HepG2 (cell line): ENCODE data around the gene IKZF4. TPM values are rescaled to one million over a fixed set of nuclear protein-coding genes. Genes with fewer than 3 reads are reported as not detected.
A peak's percentile ranks its signal among the peaks of the same experiment; 100 is the strongest.

ENCODE experiments used
- CHD2 ChIP-seq: IDR thresholded peaks from 2 replicates; pipeline ENCODE4 v1.6.1; 2011; ENCODE audit warnings: low read depth, low read length, improper control_type of control experiment
- IKZF4 ChIP-seq: sonication (generic); formaldehyde crosslinking; IDR thresholded peaks from 2 replicates; pipeline ENCODE4 v1.5.1; 2020; ENCODE audit warnings: borderline replicate concordance, mild to moderate bottlenecking, low read depth, missing genetic modification reagents; ENCODE audit errors: not compliant biosample characterization
- MLLT10 ChIP-seq: sonication (generic); formaldehyde crosslinking; IDR thresholded peaks from 2 replicates; pipeline ENCODE4 v1.4.0; 2020; ENCODE audit warnings: missing genetic modification reagents
- SATB2 ChIP-seq: sonication (generic); formaldehyde crosslinking; IDR thresholded peaks from 2 replicates; pipeline ENCODE4 v1.5.0; 2020; ENCODE audit warnings: missing genetic modification reagents
- ZMYM3 ChIP-seq: sonication (generic); formaldehyde crosslinking; IDR thresholded peaks from 2 replicates; pipeline ENCODE4 v1.5.1; 2020; ENCODE audit warnings: mild to moderate bottlenecking, missing genetic modification reagents
- ZNF263 ChIP-seq: sonication (generic); formaldehyde crosslinking; IDR thresholded peaks from 2 replicates; pipeline ENCODE4 v1.4.0; 2020; ENCODE audit warnings: missing genetic modification reagents
- ZNF264 ChIP-seq: sonication (generic); formaldehyde crosslinking; IDR thresholded peaks from 2 replicates; pipeline ENCODE4 v1.4.0; 2020; ENCODE audit warnings: missing genetic modification reagents
- ZNF672 ChIP-seq: sonication (generic); formaldehyde crosslinking; IDR thresholded peaks from 2 replicates; pipeline ENCODE4 v1.8.1; 2022; ENCODE audit warnings: missing genetic modification reagents
- ZNF713 ChIP-seq: sonication (generic); formaldehyde crosslinking; IDR thresholded peaks from 2 replicates; pipeline ENCODE4 v1.4.0; 2020; ENCODE audit warnings: mild to moderate bottlenecking, missing genetic modification reagents
- ZNF724P ChIP-seq: sonication (generic); formaldehyde crosslinking; IDR thresholded peaks from 2 replicates; pipeline ENCODE4 v1.8.0; 2022; ENCODE audit warnings: missing genetic modification reagents, borderline replicate concordance
- ZNF777 ChIP-seq: sonication (generic); formaldehyde crosslinking; IDR thresholded peaks from 2 replicates; pipeline ENCODE4 v1.4.0; 2020; ENCODE audit warnings: missing genetic modification reagents
- ZNF792 ChIP-seq: IDR thresholded peaks from 2 replicates; pipeline ENCODE4 v1.6.1; 2016
- polyA plus RNA-seq, 8 experiments: library from polyadenylated mRNA; depleted of rRNA in 3 of 8; stranded (reverse) in 7 of 8; unstranded in 1 of 8; fragments of >200 nt; fragmentation: Illumina TruSeq in 4 of 8; extraction: Trizol in 4 of 8; gene quantifications; 2 replicates each; pipeline versions ENCODE4 v1.2.1 to v1.2.3, GENCODE V29; 2011 to 2016; ENCODE audit warnings: low read depth in 4 of 8, missing spikeins in 1 of 8, mixed read lengths in 1 of 8; ENCODE audit not compliant: insufficient read depth in 1 of 8
- total RNA-seq, 5 experiments: library from RNA; depleted of rRNA; stranded (reverse); fragments of >200 nt; fragmentation: Illumina TruSeq; extraction: Trizol; gene quantifications; 2 replicates each; pipeline ENCODE4 v1.2.3, GENCODE V29; 2016; ENCODE audit warnings: low read depth in 1 of 5
- TF ChIP-seq, protein P1 (sequence below): sonication (generic); formaldehyde crosslinking; conservative IDR thresholded peaks from 2 replicates; pipeline ENCODE4 v1.4.0; 2020; ENCODE audit warnings: missing genetic modification reagents
- TF ChIP-seq, protein P2 (sequence below): IDR thresholded peaks from 2 replicates; pipeline ENCODE4 v1.6.1; 2016; ENCODE audit warnings: low read depth, borderline replicate concordance
- TF ChIP-seq, protein P3 (sequence below): sonication (generic); IDR thresholded peaks from 2 replicates; pipeline ENCODE4 v1.6.1; 2016; ENCODE audit warnings: low read depth, borderline replicate concordance
- TF ChIP-seq, protein P4 (sequence below): sonication (generic); formaldehyde crosslinking; IDR thresholded peaks from 2 replicates; pipeline ENCODE4 v1.4.0; 2020; ENCODE audit warnings: missing genetic modification reagents, mild to moderate bottlenecking, borderline replicate concordance
- TF ChIP-seq, protein P5 (sequence below): sonication (generic); formaldehyde crosslinking; IDR thresholded peaks from 2 replicates; pipeline ENCODE4 v1.5.0; 2020; ENCODE audit warnings: mild to moderate bottlenecking, low read depth, missing genetic modification reagents, borderline replicate concordance
- TF ChIP-seq, protein P6 (sequence below), 2 experiments: sonication (generic) in 1 of 2; formaldehyde crosslinking in 1 of 2; IDR thresholded peaks; 2 replicates each; pipeline versions ENCODE4 v1.4.0 to v1.6.1; 2016 to 2020; ENCODE audit warnings: borderline replicate concordance in 1 of 2, low read depth in 1 of 2, mild to moderate bottlenecking in 1 of 2, missing genetic modification reagents in 1 of 2

IKZF4 gene
- total and polyA plus RNA-seq, 2 of the 13 experiments (the other 11 are each of a cell fraction or from before 2014, with no cell fraction given): 0.58 to 2.2 TPM

DNA sequence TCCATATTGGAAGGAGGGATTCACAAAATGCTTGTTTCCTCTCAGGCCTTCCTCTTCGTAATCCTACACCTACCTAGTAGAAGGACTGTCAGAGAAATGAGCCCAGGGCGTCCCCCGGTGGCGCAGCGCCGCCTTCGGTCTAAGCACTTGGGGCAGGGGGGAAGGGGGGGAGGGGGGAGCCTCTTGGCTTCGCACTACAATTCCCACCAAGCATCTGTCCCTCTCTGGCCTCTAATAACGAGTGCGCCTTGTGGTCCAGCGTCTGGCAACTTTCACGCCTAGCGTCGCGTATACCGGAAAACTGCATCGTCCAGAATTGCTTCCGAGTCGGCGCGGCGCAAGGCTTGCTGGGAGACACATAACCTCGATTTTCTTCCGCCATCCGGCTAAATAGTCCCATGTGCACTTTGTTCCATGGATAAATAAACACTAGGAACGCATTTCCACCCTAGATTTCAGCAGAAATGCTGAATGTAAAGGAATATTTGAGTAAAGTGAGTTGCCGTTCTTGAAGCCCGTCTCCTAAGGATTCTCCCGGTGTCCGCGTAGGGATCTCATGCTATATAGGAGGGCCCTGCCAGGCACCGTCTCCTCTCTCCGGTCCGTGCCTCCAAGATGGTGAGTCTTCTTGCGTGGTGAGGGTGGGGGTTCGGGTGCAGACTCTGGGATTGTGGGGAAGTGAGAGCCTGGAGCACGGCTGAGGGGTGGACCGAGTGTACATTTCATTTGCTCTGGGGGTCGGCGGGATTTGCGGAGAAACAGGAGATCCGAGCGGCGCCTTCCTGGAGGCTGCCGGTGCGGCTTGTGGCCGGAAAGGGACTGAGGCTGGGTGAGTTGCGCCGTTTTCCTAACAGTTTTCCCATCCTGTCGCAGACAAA, 20.9 kb downstream of the IKZF4 start, which contains the start of gene RPS26 (continued):
- TF ChIP-seq, protein P1, sequence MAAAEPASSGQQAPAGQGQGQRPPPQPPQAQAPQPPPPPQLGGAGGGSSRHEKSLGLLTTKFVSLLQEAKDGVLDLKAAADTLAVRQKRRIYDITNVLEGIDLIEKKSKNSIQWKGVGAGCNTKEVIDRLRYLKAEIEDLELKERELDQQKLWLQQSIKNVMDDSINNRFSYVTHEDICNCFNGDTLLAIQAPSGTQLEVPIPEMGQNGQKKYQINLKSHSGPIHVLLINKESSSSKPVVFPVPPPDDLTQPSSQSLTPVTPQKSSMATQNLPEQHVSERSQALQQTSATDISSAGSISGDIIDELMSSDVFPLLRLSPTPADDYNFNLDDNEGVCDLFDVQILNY (CRISPR knock-in tag): 0 out of 2 replicates have a peak, but pooled peaks have one; percentile 18
- TF ChIP-seq ZNF777 (CRISPR knock-in tag): peak; percentile 55; the same call in 1 of the 2 replicates
- peak; percentile 28; the same call in 1 of the 2 replicates for TF ChIP-seq ZMYM3 (CRISPR knock-in tag)
- peak; percentile 58; the same call in 1 of the 2 replicates for TF ChIP-seq ZNF792 (CRISPR knock-in tag)
- TF ChIP-seq ZNF672 (CRISPR knock-in tag): no peak
- peak; percentile 84 for TF ChIP-seq CHD2
- TF ChIP-seq MLLT10 (CRISPR knock-in tag): 0 out of 2 replicates have a peak, but pooled peaks have one; percentile 70
- TF ChIP-seq ZNF264 (CRISPR knock-in tag): peak; percentile 76
- TF ChIP-seq, protein P2, sequence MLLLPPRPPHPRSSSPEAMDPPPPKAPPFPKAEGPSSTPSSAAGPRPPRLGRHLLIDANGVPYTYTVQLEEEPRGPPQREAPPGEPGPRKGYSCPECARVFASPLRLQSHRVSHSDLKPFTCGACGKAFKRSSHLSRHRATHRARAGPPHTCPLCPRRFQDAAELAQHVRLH: peak; percentile 56; the same call in 1 of the 2 replicates
- 0 out of 2 replicates have a peak, but pooled peaks have one; percentile 13 for TF ChIP-seq ZNF724P (CRISPR knock-in tag)
- TF ChIP-seq ZNF263 (CRISPR knock-in tag): peak; percentile 65; the same call in 1 of the 2 replicates
- TF ChIP-seq, protein P3, sequence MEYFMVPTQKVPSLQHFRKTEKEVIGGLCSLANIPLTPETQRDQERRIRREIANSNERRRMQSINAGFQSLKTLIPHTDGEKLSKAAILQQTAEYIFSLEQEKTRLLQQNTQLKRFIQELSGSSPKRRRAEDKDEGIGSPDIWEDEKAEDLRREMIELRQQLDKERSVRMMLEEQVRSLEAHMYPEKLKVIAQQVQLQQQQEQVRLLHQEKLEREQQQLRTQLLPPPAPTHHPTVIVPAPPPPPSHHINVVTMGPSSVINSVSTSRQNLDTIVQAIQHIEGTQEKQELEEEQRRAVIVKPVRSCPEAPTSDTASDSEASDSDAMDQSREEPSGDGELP: peak; percentile 47; the same call in 1 of the 2 replicates
- peak; percentile 87; the same call in 1 of the 2 replicates for TF ChIP-seq SATB2
- TF ChIP-seq IKZF4 (CRISPR knock-in tag): no peak
- peak; percentile 50; the same call in 1 of the 2 replicates for TF ChIP-seq ZNF713 (CRISPR knock-in tag)
- TF ChIP-seq, protein P4, sequence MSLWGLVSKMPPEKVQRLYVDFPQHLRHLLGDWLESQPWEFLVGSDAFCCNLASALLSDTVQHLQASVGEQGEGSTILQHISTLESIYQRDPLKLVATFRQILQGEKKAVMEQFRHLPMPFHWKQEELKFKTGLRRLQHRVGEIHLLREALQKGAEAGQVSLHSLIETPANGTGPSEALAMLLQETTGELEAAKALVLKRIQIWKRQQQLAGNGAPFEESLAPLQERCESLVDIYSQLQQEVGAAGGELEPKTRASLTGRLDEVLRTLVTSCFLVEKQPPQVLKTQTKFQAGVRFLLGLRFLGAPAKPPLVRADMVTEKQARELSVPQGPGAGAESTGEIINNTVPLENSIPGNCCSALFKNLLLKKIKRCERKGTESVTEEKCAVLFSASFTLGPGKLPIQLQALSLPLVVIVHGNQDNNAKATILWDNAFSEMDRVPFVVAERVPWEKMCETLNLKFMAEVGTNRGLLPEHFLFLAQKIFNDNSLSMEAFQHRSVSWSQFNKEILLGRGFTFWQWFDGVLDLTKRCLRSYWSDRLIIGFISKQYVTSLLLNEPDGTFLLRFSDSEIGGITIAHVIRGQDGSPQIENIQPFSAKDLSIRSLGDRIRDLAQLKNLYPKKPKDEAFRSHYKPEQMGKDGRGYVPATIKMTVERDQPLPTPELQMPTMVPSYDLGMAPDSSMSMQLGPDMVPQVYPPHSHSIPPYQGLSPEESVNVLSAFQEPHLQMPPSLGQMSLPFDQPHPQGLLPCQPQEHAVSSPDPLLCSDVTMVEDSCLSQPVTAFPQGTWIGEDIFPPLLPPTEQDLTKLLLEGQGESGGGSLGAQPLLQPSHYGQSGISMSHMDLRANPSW (CRISPR knock-in tag): peak; percentile 83; the same call in 1 of the 2 replicates
- TF ChIP-seq, protein P5, sequence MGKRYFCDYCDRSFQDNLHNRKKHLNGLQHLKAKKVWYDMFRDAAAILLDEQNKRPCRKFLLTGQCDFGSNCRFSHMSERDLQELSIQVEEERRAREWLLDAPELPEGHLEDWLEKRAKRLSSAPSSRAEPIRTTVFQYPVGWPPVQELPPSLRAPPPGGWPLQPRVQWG (CRISPR knock-in tag): no peak
- TF ChIP-seq, protein P6, sequence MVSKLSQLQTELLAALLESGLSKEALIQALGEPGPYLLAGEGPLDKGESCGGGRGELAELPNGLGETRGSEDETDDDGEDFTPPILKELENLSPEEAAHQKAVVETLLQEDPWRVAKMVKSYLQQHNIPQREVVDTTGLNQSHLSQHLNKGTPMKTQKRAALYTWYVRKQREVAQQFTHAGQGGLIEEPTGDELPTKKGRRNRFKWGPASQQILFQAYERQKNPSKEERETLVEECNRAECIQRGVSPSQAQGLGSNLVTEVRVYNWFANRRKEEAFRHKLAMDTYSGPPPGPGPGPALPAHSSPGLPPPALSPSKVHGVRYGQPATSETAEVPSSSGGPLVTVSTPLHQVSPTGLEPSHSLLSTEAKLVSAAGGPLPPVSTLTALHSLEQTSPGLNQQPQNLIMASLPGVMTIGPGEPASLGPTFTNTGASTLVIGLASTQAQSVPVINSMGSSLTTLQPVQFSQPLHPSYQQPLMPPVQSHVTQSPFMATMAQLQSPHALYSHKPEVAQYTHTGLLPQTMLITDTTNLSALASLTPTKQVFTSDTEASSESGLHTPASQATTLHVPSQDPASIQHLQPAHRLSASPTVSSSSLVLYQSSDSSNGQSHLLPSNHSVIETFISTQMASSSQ (IDR thresholded peaks at IDR 0.05; ENCODE audit: low read depth): peak; percentile 25; the same call in 1 of the 2 replicates
- TF ChIP-seq, protein P6 (CRISPR knock-in tag; IDR thresholded peaks at IDR 0.05; ENCODE audit: borderline replicate concordance): peak; percentile 58; the same call in 1 of the 2 replicates
